HG03457 (cell line): Measurements from ENCODE around the gene CEP20.
"Not testable (repeated sequence)": the region's sequence is repeated elsewhere in the genome, so short reads cannot be mapped to it uniquely, and the experiment has no call there.

Source experiments
- ATAC-seq: cut with Tn5 transposase; IDR thresholded peaks from one replicate; pipeline ENCODE4 v1.9.1; 2021; ENCODE audit warnings: moderate number of reproducible peaks; ENCODE audit not compliant: unreplicated experiment

The CEP20 gene

GRCh38 chr16:15861996-15862395, 26.4 kb downstream of the CEP20 start:
- no peak for ATAC-seq

DNA sequence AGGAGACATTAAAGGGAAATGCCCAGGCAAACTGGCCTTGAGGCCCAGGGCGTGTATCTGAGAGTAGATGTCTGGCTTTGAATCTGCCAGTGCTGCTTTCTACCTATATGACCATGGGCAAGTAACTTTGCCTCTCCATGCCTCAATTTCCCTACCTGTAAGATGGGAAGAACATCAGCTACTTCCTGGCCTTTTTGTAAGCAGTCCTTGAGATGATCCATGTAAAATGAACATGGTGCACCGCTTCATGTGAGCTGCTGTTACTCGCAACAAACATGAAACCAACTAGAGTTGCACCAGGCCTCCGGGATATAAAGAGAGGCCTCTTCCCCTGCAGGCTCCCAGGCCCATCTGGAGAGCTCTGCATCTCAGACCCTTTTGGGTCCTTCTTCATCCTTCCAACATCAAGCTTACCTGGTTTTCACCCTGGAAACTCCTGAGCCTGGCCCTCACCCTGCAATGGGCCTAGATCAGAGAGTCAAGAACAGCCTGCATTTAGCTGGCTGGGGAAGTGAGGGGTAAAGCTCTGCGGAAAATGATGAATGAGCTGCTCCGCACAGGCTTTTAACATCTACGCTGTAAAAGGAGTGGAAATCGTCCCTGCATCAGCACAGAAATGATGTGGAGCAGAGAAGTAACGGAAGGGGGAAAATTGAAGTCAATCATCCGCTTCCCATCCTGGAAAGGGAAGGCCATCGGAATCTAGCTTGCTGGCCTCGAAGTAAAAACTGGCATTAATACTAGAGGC, 29.3 kb downstream of the CEP20 start:
- no peak for ATAC-seq

GRCh38 chr16:15857724-15858560, 30.5 kb downstream of the CEP20 start:
- ATAC-seq = no peak

DNA sequence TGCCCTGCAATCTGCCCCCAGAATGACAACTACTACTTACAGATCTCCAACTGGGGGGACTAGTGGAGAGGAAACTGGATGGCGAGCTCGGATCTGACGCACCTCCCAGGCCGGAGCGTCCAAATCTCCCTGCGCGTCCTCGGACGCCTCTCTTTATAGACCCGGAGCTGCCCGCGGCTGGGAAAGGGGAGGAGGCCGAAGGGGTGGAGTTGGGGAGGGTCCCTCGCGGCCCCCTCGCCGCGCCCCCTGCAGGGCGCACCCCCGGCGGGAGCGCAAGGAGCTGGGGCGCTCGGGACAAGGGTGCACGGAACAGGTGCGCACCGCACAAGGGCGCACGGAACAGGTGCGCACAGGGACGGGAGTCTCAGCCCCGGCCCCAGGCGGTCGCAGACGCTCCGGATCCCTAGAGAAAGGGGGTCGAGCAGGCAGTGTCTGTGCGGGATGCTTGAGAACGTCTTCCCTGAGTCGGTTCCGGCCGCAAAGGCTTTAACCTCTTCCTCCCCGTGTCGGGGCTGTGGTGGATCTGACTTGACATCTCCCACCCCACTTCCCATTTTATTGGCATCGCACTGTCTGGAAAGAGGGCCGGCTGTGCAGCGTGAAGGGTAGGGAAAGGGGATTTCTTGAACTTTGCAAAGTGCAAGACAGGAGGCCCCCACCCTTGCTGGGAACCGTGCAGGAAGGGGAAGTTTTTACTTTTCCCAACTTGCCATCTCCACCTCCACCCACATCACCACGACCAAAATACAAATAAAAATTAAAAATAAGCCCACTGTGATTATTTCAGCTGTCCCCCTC, 31.3 kb downstream of the CEP20 start, which contains the start of gene MYH11:
Gene MYH11, minus strand, starts transcription at position 128 of the 798 bp plus-strand sequence. CDS start 18,776 bp downstream, outside the sequence.
- no peak for ATAC-seq

DNA sequence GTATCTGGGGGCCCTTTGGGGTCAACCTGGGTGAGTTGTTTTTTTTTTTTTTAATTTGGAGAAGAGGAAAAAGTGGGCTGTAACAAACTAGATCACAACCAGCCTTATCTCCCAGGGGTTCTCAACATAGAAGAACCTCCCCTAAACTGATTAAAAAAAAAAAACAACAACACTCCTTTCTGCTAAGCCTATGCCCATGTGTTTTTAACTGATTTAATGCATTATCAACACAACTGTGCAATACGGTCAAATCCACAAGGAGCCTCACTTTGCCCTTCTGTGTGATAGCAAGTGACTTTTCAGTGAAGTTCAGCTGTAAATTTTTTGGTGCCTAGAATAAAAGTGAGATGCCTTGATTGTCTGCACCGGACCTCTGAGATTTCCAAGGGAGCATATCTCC, 32.2 kb downstream of the CEP20 start:
- no peak for ATAC-seq

GRCh38 chr16:15855704-15856003, 32.7 kb downstream of the CEP20 start:
- no peak for ATAC-seq

GRCh38 chr16:15854906-15855703, 33.3 kb downstream of the CEP20 start:
- ATAC-seq = no peak

GRCh38 chr16:15854061-15854460, 34.3 kb downstream of the CEP20 start:
- ATAC-seq = no peak

DNA sequence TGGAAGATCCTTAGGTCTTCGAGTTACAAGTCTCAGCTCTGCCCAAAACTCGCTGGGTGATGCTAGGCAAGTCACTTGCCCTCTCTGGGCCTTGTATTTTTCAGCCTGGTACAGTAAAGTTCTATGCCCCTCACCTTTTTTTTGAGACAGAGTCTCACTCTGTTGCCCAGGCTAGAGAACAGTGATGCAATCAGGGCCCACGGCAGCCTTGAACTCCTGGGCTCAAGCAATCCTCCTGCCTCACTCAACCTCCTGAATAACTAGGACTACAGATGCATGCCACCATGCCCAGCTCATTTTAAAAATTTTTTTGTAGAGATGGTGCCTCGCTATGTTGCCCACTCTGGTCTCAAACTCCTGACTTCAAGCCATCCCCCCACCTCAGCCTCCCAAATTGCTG, 35.4 kb downstream of the CEP20 start:
- ATAC-seq = no peak

GRCh38 chr16:15850555-15850954, 37.8 kb downstream of the CEP20 start:
- ATAC-seq = not testable (repeated sequence)

DNA sequence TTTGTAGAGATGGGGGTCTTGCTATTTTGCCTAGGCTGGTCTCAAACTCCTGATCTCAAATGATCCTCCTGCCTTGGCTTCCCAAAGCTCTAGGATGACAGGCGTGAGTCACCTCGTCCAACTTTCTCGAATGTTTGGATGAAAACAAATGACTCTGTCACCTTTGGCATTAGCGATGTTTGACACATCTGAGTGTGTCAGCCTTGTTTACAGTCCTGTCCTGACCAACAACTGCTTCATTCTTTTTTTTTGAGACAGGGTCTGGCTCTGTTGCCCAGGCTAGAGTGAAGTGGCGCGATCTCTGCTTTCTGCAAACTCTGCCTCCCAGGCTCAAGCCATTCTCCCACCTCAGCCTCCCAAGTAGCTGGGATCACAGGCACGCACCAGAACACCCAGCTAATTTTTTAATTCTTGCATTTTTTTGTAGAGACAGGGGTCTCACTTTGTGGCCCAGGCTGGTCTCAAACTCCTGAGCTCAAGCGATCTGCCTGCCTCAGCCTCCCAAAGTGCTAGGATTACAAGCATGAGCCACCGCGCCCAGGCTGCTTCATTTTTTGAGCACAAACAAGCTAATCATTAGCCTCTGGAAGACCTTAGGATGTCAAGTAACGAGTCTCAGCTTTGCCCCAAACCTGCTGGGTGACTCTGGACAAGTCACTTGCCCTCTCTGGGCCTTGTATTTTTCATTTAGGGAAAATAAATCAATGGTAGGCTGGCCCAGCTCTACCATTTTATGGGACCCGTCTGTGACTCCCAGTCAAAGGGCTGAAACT, 39.0 kb downstream of the CEP20 start:
- no peak for ATAC-seq

DNA sequence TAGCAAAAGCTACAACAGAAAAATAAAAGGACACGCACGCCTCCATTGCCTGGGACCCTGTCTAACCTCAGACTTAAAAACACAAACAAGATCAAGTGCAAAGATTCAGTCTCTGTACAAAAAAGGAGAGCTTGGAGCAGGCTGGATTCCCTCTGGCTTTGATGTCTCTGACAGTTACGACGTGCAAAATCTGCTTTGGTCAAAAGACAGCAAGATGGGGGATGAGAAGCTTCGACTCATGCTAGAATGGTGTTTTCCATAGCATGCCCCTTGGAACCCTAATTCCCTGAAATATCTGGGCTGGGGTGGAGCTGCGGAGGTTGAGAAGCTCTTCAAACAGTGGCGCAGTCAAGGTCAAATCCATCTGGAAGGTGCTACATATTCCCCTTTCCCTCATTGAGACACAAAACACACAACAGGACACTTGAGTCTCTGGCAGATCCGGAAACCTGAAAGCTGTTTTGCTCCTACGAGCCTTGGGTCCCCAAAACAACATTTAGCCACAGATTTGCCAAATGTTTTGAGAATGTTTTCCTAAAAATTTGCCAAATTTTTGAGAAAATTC, 40.7 kb downstream of the CEP20 start:
- no peak for ATAC-seq

DNA sequence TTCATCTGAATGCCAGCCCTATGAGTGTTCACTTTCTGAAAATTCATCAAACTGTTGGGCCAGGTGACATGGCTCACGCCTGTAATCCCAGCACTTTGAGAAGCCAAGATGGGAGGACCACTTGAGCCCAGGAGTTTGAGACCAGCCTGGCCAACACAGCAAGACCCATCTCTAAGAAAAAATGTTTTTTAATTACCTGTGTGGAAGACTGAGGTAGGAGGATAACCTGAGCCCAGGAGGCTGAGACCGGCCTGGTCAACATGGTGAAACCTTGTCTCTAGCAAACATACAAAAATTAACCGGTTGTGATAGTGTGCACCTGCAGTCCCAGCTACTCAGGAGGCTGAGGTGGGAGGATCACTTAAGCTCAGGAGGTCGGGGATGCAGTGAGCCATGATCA, 41.9 kb downstream of the CEP20 start:
- ATAC-seq = no peak

- ATAC-seq = no peak
These were observed 44.6 kb downstream of the CEP20 start for GRCh38 chr16:15843635-15844279.

GRCh38 chr16:15839204-15839603, 49.2 kb downstream of the CEP20 start:
- not testable (repeated sequence) for ATAC-seq

DNA sequence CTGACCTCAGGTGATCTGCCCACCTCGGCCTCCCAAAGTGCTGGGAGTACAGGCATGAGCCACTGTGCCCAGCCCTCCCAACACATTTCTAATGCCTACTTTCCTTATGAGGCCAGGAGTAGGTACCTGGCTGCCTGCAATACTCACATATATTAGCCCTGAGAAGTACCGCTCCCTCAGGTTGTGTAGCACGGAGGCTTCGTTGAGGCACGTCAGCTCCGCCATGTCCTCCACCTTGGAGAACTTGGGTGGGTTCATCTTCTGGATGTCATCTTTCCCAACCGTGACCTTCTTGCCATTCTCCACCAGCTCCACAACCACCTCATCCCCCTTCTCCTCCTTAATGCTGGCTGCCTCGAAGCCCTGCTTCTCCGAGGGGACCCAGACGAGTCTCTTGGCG, 50.6 kb downstream of the CEP20 start:
- ATAC-seq = no peak

DNA sequence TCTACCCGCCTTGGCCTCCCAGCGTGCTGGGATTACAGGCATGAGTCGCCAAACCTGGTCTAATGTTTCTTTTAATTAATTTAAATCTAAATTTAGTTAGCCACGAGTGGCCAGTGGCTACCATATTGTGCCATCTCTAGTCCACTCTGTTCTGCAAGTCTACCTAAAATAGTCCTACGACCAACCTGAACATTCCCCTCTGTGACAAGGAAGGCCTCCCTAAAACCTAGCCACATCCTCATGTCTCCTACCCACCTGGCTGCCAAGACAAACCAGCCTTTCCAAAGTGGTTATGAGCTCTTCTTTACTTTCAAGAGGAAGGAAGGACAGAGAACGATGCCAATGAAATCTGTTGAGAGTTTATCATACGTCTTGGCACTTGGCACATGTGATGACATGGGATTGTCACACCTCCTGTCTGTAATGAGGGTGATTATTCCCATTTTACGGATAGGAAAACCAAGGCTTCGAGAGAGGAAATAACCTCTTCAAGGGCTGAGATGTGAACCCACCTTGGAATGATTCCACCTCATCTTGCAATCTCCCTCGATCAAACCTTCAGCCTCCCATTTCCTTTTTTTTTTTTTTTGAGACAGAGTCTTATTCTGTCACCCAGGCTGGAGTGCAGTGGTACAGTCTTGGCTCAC, 51.3 kb downstream of the CEP20 start:
- no peak for ATAC-seq

GRCh38 chr16:15836074-15836473, 52.3 kb downstream of the CEP20 start:
- no peak for ATAC-seq
